Activated CD8-positive, alpha-beta T cell treated with anti-CD3 and anti-CD28 coated beads for 36 hours (primary cell): ENCODE data around the gene SLC25A25. TPM values are rescaled to one million over a fixed set of nuclear protein-coding genes. Genes with fewer than 3 reads are reported as not detected.

Experiments
- ATAC-seq: fragments of 200-7000 bp; cut with Tn5 transposase; one replicate; pipeline ENCODE4 v1.10.0; 2021; ENCODE audit warnings: mild to moderate bottlenecking, moderate library complexity
- CTCF ChIA-PET: fragments of 350-600 bp; sonication (Branson Sonifier 250); formaldehyde crosslinking; loops from one replicate; lab custom pipeline; 2021; ENCODE audit warnings: antibody characterized with exemption; lab: Charles Lee
- POLR2A ChIA-PET: fragments of 350-600 bp; sonication (Branson Sonifier 250); formaldehyde crosslinking; loops from one replicate; lab custom pipeline; 2021; ENCODE audit warnings: antibody characterized with exemption; lab: Charles Lee
- DNase-seq: peaks from one replicate; pipeline ENCODE4 v3.0.0-alpha.2; 2020
- H3K27ac Mint-ChIP-seq: one replicate; pipeline ENCODE4 v1.8.0; 2021; ENCODE audit warnings: mild to moderate bottlenecking, mixed read lengths
- H3K27me3 Mint-ChIP-seq: one replicate; pipeline ENCODE4 v1.8.0; 2021; ENCODE audit warnings: mixed read lengths
- H3K36me3 Mint-ChIP-seq: one replicate; pipeline ENCODE4 v1.8.0; 2021; ENCODE audit warnings: low read depth, mixed read lengths
- H3K4me1 Mint-ChIP-seq: one replicate; pipeline ENCODE4 v1.8.0; 2021; ENCODE audit warnings: low read depth, mixed read lengths
- H3K4me3 Mint-ChIP-seq: one replicate; pipeline ENCODE4 v1.8.0; 2021; ENCODE audit warnings: mild to moderate bottlenecking, moderate library complexity, mixed read lengths
- H3K9me3 Mint-ChIP-seq: one replicate; pipeline ENCODE4 v1.8.0; 2021; ENCODE audit warnings: mixed read lengths
- intact Hi-C: fragments of 100-400 bp; cut with micrococcal nuclease; formaldehyde crosslinking; loops from one replicate; pipeline ENCODE4 v1.10.0; 2022
- total RNA-seq, 2 experiments: library from RNA; stranded (reverse); gene quantifications; one replicate each; pipeline ENCODE4 v1.2.3, GENCODE V29; 2021
- TF ChIP-seq, protein P1 (sequence below): fragments of 200-600 bp; IDR thresholded peaks from one replicate; pipeline ENCODE4 v1.8.0; 2022; ENCODE audit warnings: antibody characterized with exemption, mild to moderate bottlenecking

The SLC25A25 gene
- total RNA-seq, 2 experiments from 2014 or later, result 12.9 to 14.6 TPM

DNA sequence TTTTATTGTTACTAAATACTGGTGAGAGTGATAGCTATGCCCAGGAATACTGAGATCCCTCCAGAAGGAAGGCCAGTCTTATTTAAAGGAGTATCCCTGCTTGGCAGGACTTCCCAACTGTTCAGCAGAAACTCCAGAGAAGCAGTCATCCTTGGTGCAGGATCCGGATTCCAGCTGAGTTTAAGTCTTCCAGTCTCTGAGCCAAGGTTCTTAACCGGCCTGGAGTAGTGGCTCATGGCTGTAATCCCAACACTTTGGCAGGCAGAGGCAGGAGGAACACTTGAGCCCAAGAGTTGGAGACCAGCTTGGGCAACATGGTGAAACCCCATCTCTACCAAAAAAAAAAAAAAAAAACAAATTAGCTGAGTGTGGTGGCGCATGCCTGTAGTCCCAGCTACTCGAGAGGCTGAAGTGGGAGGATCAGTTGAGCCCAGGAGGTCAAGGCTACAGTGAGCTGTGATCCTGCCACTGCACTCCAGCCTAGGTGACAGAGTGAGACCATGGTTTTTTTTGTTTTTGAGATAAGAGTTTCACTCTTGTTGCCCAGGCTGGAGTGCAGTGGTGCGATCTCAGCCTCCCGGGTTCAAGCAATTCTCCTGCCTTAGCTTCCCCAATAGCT, 8.6 kb upstream of the SLC25A25 start:
- ATAC-seq (no peak), DNase-seq (no peak)
- Mint-ChIP-seq H3K4me1 (peaks cover 27% of the 10 kb centered on the region), H3K36me3 (peaks cover 9% of the 10 kb centered on the region), H3K9me3 (no peaks in the 10 kb centered on the region), H3K4me3 (no peak overlapping the region), H3K27me3 (no peaks in the 10 kb centered on the region), H3K27ac (no peak overlapping the region)
- intact Hi-C loops, result no loop called here
- TF ChIP-seq, protein P1, sequence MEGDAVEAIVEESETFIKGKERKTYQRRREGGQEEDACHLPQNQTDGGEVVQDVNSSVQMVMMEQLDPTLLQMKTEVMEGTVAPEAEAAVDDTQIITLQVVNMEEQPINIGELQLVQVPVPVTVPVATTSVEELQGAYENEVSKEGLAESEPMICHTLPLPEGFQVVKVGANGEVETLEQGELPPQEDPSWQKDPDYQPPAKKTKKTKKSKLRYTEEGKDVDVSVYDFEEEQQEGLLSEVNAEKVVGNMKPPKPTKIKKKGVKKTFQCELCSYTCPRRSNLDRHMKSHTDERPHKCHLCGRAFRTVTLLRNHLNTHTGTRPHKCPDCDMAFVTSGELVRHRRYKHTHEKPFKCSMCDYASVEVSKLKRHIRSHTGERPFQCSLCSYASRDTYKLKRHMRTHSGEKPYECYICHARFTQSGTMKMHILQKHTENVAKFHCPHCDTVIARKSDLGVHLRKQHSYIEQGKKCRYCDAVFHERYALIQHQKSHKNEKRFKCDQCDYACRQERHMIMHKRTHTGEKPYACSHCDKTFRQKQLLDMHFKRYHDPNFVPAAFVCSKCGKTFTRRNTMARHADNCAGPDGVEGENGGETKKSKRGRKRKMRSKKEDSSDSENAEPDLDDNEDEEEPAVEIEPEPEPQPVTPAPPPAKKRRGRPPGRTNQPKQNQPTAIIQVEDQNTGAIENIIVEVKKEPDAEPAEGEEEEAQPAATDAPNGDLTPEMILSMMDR, result no peak
- POLR2A ChIA-PET, result interaction anchor here (0.7 kb wide), 2 partner anchors 24 to 76 kb away, joined by 3 read pairs; no protein-coding TSS in a partner anchor
- CTCF ChIA-PET, result interaction anchor here (0.7 to 1.0 kb wide), 3 partner anchors 22 to 117 kb away, joined by 3 to 5 read pairs (median 4); no protein-coding TSS in a partner anchor

GRCh38 chr9:128061275-128061960, 6.6 kb upstream of the SLC25A25 start:
- Mint-ChIP-seq H3K4me1 (peaks cover 41% of the 10 kb centered on the region), H3K9me3 (no peaks in the 10 kb centered on the region), H3K4me3 (peak overlapping the region; percentile 62), H3K27ac (peak overlapping the region; percentile 81), H3K27me3 (no peaks in the 10 kb centered on the region), H3K36me3 (peaks cover 16% of the 10 kb centered on the region)
- TF ChIP-seq, protein P1, result no peak
- ChIA-PET POLR2A (interaction anchor here (1.0 to 1.2 kb wide), 2 partner anchors 19 to 30 kb away, joined by 3 to 4 read pairs; no protein-coding TSS in a partner anchor), CTCF (interaction anchor here (1.3 to 1.5 kb wide), 2 partner anchors 33 to 118 kb away, joined by 3 to 5 read pairs; no protein-coding TSS in a partner anchor)
- peak; percentile 21 for DNase-seq
- ATAC-seq, result peak; percentile 59
- intact Hi-C loops, result no loop called here

DNA sequence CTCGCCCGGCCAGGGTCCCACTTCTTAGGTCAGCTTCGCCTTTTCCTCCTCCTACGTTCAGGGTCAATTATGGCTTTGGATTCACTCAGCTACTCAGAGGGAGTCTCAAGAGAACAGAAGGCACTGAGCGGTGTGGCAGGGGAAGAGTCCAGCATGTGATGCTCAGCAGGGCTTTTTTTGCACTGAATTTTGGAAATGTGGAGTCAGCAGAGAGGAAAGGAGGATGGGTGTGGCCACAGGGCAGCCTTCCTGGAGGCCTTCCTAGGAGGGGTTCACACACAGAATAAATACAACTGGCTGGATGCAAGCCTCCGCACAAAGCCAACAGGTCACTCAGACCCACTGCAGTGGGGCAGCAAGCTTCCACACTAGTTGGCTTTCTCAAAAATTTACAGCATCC, 5.8 kb upstream of the SLC25A25 start:
- Mint-ChIP-seq H3K4me3 (no peak overlapping the region), H3K27me3 (no peaks in the 10 kb centered on the region), H3K27ac (no peak overlapping the region), H3K4me1 (peaks cover 42% of the 10 kb centered on the region), H3K9me3 (no peaks in the 10 kb centered on the region), H3K36me3 (peaks cover 16% of the 10 kb centered on the region)
- intact Hi-C loops, result no loop called here
- TF ChIP-seq, protein P1, result no peak
- CTCF ChIA-PET, result interaction anchor here (1.1 to 5.5 kb wide), 4 partner anchors 27 to 119 kb away, joined by 3 to 32 read pairs (median 4); no protein-coding TSS in a partner anchor
- POLR2A ChIA-PET, result interaction anchor here (1.2 kb wide), 1 partner anchor 20 kb away, joined by 3 read pairs; no protein-coding TSS in a partner anchor
- ATAC-seq (no peak), DNase-seq (no peak)

DNA sequence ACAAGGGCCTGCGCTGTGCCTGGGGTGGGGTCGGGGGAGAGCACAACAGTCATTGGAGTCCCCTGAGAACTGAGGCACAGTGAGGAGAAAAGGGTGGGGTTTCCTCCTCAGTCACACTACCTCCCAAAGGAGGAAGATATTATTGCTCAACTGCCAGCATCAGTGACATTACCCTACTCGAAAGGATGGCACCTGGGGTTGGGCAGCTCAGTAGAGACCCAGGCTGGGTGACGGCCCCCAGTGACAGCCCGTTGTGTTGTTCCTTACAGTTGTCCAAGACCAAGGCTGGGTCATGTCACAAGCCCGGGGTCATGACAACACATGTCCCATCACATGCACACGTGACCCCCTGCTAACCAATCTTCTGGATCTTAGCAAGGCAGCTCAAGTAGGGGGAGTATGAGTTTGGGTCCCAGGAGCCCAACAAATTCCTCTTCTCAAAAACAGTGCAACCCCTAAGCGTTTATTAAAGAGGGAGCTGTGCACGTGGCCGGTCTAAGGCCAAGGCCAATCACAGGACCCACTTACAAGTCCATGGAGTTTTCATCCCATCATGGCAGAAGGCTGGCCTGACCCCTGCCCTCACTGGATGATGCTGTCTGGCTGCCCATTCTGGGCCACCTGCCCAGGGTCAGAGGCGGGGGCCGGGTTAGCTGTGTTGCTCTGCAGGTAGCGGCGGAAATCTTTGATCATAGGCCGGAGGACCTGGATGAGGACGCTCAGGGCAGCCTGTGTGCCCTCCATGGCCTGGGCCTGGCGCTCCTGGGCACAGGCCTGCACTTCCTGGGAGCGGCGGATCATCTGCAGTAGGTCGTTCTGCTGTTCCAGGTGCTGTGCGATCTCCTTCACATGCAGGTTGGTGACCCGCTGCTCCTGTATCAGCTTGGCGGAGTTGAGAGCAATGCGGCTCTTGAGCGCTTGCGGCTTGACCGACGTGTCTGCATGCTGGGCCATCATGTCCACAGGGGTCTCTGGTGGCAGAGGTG, 4.9 kb upstream of the SLC25A25 start:
- ChIA-PET POLR2A (interaction anchor here (1.9 kb wide), 1 partner anchor 36 kb away, joined by 4 read pairs; no protein-coding TSS in a partner anchor), CTCF (interaction anchor here (1.1 to 5.5 kb wide), 4 partner anchors 28 to 119 kb away, joined by 3 to 32 read pairs (median 3); no protein-coding TSS in a partner anchor)
- DNase-seq (no peak), ATAC-seq (no peak)
- H3K36me3 Mint-ChIP-seq, result peaks cover 16% of the 10 kb centered on the region
- TF ChIP-seq, protein P1, result no peak
- H3K27me3 Mint-ChIP-seq, result no peaks in the 10 kb centered on the region
- H3K9me3 Mint-ChIP-seq, result no peaks in the 10 kb centered on the region
- H3K27ac Mint-ChIP-seq, result no peak overlapping the region
- H3K4me3 Mint-ChIP-seq, result no peak overlapping the region
- H3K4me1 Mint-ChIP-seq, result peaks cover 42% of the 10 kb centered on the region
- intact Hi-C loops, result no loop called here
